WTC11 (cell line): ENCODE measurements around the gene SLC66A2. TPM values are rescaled to one million over a fixed set of nuclear protein-coding genes. Genes with fewer than 3 reads are reported as not detected.

Source experiments
- ATAC-seq: fragments of 200-7000 bp; cut with Tn5 transposase; 2 replicates; pipeline ENCODE4 v1.10.0; 2021; ENCODE audit warnings: mild to moderate bottlenecking, moderate library complexity
- CTCF ChIA-PET: fragments of 300-600 bp; sonication (Branson Sonifier 250); formaldehyde crosslinking; loops from one replicate; lab custom pipeline; 2021; ENCODE audit warnings: antibody characterized with exemption; lab: Charles Lee
- POLR2A ChIA-PET: fragments of 350-600 bp; sonication (Branson Sonifier 250); formaldehyde crosslinking; loops from one replicate; lab custom pipeline; 2021; ENCODE audit warnings: antibody characterized with exemption; lab: Charles Lee
- DNase-seq: peaks from one replicate; pipeline ENCODE4 v3.0.0; 2021; ENCODE audit warnings: low spot score
- H3K27ac Mint-ChIP-seq: 2 replicates; pipeline ENCODE4 v1.8.0; 2021; ENCODE audit warnings: mixed read lengths
- H3K27me3 Mint-ChIP-seq: 2 replicates; pipeline ENCODE4 v1.8.0; 2021; ENCODE audit warnings: low read depth, mild to moderate bottlenecking, moderate library complexity, mixed read lengths
- H3K36me3 Mint-ChIP-seq: 2 replicates; pipeline ENCODE4 v1.8.0; 2021; ENCODE audit warnings: mixed read lengths
- H3K4me1 Mint-ChIP-seq: 2 replicates; pipeline ENCODE4 v1.8.0; 2022; ENCODE audit warnings: mixed read lengths
- H3K4me3 Mint-ChIP-seq: 2 replicates; pipeline ENCODE4 v1.8.0; 2021; ENCODE audit warnings: mild to moderate bottlenecking, moderate library complexity, mixed read lengths
- H3K9me3 Mint-ChIP-seq: 2 replicates; pipeline ENCODE4 v1.8.0; 2021; ENCODE audit warnings: mixed read lengths
- ARID4B ChIP-seq: sonication (generic); formaldehyde crosslinking; IDR thresholded peaks from 2 replicates; pipeline ENCODE4 v1.8.0; 2023; ENCODE audit warnings: missing genetic modification reagents, mild to moderate bottlenecking, borderline replicate concordance
- ATF2 ChIP-seq: sonication (generic); formaldehyde crosslinking; IDR thresholded peaks from 2 replicates; pipeline ENCODE4 v1.8.1; 2022; ENCODE audit warnings: low read depth, missing genetic modification reagents, borderline replicate concordance
- GTF2I ChIP-seq: fragments of 250-450 bp; sonication (Bioruptor Pico); conservative IDR thresholded peaks from 2 replicates; pipeline ENCODE4 v1.4.0; 2021; ENCODE audit warnings: mild to moderate bottlenecking
- MLX ChIP-seq: sonication (generic); formaldehyde crosslinking; IDR thresholded peaks from 2 replicates; pipeline ENCODE4 v1.8.1; 2023; ENCODE audit warnings: mild to moderate bottlenecking, missing genetic modification reagents, moderate library complexity
- NFATC4 ChIP-seq: fragments of 250-450 bp; sonication (Bioruptor Pico); IDR thresholded peaks from 2 replicates; pipeline ENCODE4 v1.9.0; 2021; ENCODE audit warnings: mild to moderate bottlenecking
- NR3C1 ChIP-seq: sonication (generic); formaldehyde crosslinking; conservative IDR thresholded peaks from 2 replicates; pipeline ENCODE4 v1.8.1; 2023; ENCODE audit warnings: low read depth, mild to moderate bottlenecking, missing genetic modification reagents
- PRDM15 ChIP-seq: sonication (generic); formaldehyde crosslinking; IDR thresholded peaks from 2 replicates; pipeline ENCODE4 v1.8.0; 2022; ENCODE audit warnings: missing genetic modification reagents
- USF1 ChIP-seq: sonication (generic); formaldehyde crosslinking; IDR thresholded peaks from 2 replicates; pipeline ENCODE4 v1.8.0; 2022; ENCODE audit warnings: mild to moderate bottlenecking, missing genetic modification reagents
- ZNF423 ChIP-seq: fragments of 250-450 bp; sonication (Bioruptor Pico); IDR thresholded peaks from 2 replicates; pipeline ENCODE4 v2.1.2; 2022; ENCODE audit warnings: mild to moderate bottlenecking, moderate library complexity
- total RNA-seq: library from RNA; stranded (reverse); gene quantifications from 3 replicates; pipeline ENCODE4 v1.2.3, GENCODE V29; 2021

The SLC66A2 gene
- total RNA-seq, 1 experiment from 2014 or later, result 20.9 TPM

GRCh38 chr18:79900610-79901570, 50.6 kb downstream of the SLC66A2 start:
- Mint-ChIP-seq H3K4me1 (no peaks in the 10 kb centered on the region), H3K9me3 (peaks cover 33% of the 10 kb centered on the region), H3K27ac (no peak overlapping the region)
- CTCF ChIA-PET, result no interaction called here
- TF ChIP-seq NFATC4, result no peak
- no peak for TF ChIP-seq ARID4B (CRISPR knock-in tag)
- no peak for TF ChIP-seq GTF2I
- no peak for TF ChIP-seq USF1 (CRISPR knock-in tag)
- TF ChIP-seq, all 79 proteins: peak for 0
- ATAC-seq (no peak), DNase-seq (no peak)
- peaks cover 38% of the 10 kb centered on the region for H3K36me3 Mint-ChIP-seq
- no peak overlapping the region for H3K4me3 Mint-ChIP-seq
- POLR2A ChIA-PET, result no interaction called here
- peaks cover 31% of the 10 kb centered on the region for H3K27me3 Mint-ChIP-seq

GRCh38 chr18:79899609-79900445, 51.6 kb downstream of the SLC66A2 start:
- peaks cover 42% of the 10 kb centered on the region for H3K9me3 Mint-ChIP-seq
- CTCF ChIA-PET, result interaction anchor here (0.6 kb wide), 1 partner anchor 96 kb away, joined by 4 read pairs; no protein-coding TSS in a partner anchor
- POLR2A ChIA-PET, result no interaction called here

More at GRCh38 chr18:79899609-79900445, 51.6 kb downstream of the SLC66A2 start:
- H3K36me3 Mint-ChIP-seq, result peaks cover 47% of the 10 kb centered on the region
- DNase-seq, result no peak
- TF ChIP-seq ATF2 (CRISPR knock-in tag) (no peak), ZNF423 (CRISPR knock-in tag) (no peak), PRDM15 (CRISPR knock-in tag) (0 out of 2 replicates have a peak, but pooled peaks have one; percentile 11), MLX (CRISPR knock-in tag) (no peak), NR3C1 (no peak)
- TF ChIP-seq, all 79 proteins: peak for 1
- Mint-ChIP-seq H3K27me3 (peaks cover 41% of the 10 kb centered on the region), H3K4me3 (no peak overlapping the region), H3K4me1 (no peaks in the 10 kb centered on the region), H3K27ac (no peak overlapping the region)
- ATAC-seq, result no peak
